ENCODE data around the gene GRID2IP.

GRID2IP gene

GRCh38 chr7:6558837-6559236 lies 7.6 kb upstream of the GRID2IP start:
- no peak overlapping the region for H3K4me3 ChIP-seq (ENCODE audit: low read length)
- TF ChIP-seq, protein P1, sequence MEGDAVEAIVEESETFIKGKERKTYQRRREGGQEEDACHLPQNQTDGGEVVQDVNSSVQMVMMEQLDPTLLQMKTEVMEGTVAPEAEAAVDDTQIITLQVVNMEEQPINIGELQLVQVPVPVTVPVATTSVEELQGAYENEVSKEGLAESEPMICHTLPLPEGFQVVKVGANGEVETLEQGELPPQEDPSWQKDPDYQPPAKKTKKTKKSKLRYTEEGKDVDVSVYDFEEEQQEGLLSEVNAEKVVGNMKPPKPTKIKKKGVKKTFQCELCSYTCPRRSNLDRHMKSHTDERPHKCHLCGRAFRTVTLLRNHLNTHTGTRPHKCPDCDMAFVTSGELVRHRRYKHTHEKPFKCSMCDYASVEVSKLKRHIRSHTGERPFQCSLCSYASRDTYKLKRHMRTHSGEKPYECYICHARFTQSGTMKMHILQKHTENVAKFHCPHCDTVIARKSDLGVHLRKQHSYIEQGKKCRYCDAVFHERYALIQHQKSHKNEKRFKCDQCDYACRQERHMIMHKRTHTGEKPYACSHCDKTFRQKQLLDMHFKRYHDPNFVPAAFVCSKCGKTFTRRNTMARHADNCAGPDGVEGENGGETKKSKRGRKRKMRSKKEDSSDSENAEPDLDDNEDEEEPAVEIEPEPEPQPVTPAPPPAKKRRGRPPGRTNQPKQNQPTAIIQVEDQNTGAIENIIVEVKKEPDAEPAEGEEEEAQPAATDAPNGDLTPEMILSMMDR (IDR thresholded peaks at IDR 0.05; ENCODE audit: insufficient read depth, low read depth, low read length, missing control alignments) = peak; percentile 53
- peak; percentile 51 for DNase-seq (ENCODE audit: low read depth)

GRCh38 chr7:6556196-6556595 lies 4.9 kb upstream of the GRID2IP start:
- TF ChIP-seq, protein P1 (IDR thresholded peaks at IDR 0.05; ENCODE audit: insufficient read depth, low read depth, low read length, missing control alignments) = peak; percentile 37
- no peak overlapping the region for H3K4me3 ChIP-seq (ENCODE audit: low read length)
- DNase-seq (ENCODE audit: low read depth) = no peak

- TF ChIP-seq, protein P1 (IDR thresholded peaks at IDR 0.05; ENCODE audit: insufficient read depth, low read depth, low read length, missing control alignments) = no peak
- no peak overlapping the region for H3K4me3 ChIP-seq (ENCODE audit: low read length)
- DNase-seq (ENCODE audit: low read depth) = no peak
Measured at GRCh38 chr7:6554848-6555247, 3.6 kb upstream of the GRID2IP start.

- DNase-seq (ENCODE audit: low read depth) = no peak
- no peak overlapping the region for H3K4me3 ChIP-seq (ENCODE audit: low read length)
- TF ChIP-seq, protein P1 (IDR thresholded peaks at IDR 0.05; ENCODE audit: insufficient read depth, low read depth, low read length, missing control alignments) = no peak
Measured at GRCh38 chr7:6553448-6554044, 2.3 kb upstream of the GRID2IP start.

GRCh38 chr7:6547400-6547799 lies 3.9 kb downstream of the GRID2IP start:
- no peak overlapping the region for H3K4me3 ChIP-seq (ENCODE audit: low read length)
- TF ChIP-seq, protein P1 (IDR thresholded peaks at IDR 0.05; ENCODE audit: insufficient read depth, low read depth, low read length, missing control alignments) = no peak
- DNase-seq (ENCODE audit: low read depth) = no peak

GRCh38 chr7:6546498-6547251 lies 4.6 kb downstream of the GRID2IP start:
- TF ChIP-seq, protein P1 (IDR thresholded peaks at IDR 0.05; ENCODE audit: insufficient read depth, low read depth, low read length, missing control alignments) = no peak
- DNase-seq (ENCODE audit: low read depth) = peak; percentile 20
- H3K4me3 ChIP-seq (ENCODE audit: low read length) = no peak overlapping the region

All from epithelial cell of esophagus (primary cell).